Activated T-cell treated with anti-CD3 and anti-CD28 coated beads for 4 hours (primary cell): ENCODE data around the gene UTF1.

Source experiments
- DNase-seq: peaks from one replicate; pipeline ENCODE4 v3.0.0-alpha.2; 2020

UTF1 gene

DNA sequence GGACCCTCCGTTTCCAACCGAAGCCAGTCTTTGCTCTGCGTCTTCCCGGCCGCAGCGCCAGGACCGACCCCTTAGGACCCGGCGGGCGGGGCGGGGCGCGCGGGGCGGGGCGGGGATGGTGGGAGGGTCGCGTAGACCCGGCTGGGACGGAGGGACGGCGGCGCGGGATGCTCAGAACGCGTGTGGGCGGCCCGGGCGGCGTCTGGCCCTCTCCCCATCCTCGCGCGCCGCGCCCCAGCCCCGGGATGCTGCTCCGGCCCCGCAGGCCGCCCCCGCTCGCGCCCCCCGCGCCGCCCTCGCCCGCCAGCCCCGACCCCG, at the start of gene UTF1:
Gene UTF1 (plus strand): TSS at position 174 of the 318 bp plus-strand sequence. CDS start 72 bp downstream, at position 246.
- DNase-seq: no peak

DNA sequence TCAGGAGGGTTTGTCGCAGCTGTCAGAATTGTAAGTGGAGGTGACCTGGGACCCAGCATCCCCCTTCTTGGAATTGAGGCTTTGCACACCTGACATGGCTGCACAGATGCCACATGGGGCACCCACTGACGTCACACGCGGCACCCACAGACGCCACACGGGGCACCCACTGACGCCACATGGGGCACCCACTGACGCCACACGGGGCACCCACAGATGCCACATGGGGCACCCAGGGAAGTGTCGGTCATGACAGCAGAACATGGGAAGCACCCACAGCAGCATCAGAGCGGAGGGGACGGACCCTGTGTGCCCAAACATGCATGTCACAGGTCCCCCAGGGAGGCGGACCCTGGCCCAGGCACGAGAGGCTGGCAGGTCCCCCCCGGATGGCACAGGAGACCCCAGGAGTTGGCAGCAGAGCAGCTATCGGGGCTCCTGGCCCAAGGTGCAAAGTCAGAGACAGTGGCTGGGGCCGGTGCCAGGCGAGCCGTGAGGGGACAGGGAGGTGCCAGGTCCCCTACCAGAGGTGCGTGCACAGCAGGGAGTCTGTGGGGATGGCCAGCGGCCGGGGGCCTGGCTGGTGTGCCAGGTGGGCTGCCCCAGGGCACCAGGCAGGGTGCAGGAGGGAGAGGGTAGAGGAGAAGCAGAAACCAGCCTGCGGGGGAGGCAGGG, 48.9 kb upstream of the UTF1 start:
- DNase-seq: no peak

- no peak for DNase-seq
These were observed 47.8 kb upstream of the UTF1 start for GRCh38 chr10:133182190-133182589.

DNA sequence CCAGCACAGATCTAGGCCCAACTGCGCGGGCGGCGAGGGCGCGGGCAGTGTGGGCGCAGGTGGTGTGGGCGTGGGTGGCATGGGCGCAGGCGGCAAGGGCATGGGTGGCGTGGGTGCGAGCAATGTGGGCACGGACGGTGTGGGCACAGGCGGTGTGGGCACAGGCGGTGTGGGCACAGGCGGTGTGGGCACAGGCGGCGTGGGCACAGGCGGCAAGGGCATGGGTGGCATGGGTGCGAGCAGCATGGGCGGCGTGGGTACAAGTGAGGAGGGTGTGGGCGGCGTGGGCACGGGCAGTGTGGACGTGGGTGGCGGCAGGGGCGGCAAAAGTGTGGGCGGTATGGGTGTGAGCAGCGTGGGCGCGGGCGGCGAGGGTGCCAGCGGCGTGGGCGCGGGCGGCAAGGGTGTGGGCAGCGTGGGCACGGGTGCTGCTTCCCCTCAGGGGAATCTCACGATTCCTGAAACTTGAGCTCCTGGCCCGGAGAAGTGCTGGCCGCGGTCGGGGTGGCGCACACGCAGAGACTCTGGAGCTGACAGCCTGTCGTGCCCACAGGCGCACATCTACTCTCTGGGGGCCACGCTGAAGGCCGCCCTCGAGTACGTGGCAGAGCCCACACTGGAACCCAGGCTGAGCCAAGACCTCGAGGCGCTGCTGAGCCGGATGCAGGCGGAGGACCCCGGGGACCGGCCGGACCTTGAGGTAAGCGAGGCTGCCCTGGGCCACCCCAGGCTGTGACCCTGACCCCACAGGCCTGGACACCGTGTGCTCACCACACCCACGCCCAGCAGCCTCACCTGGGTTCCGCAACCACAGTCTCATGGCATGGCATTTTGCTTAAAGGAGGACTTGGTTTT, 47.0 kb upstream of the UTF1 start:
- DNase-seq: no peak

DNA sequence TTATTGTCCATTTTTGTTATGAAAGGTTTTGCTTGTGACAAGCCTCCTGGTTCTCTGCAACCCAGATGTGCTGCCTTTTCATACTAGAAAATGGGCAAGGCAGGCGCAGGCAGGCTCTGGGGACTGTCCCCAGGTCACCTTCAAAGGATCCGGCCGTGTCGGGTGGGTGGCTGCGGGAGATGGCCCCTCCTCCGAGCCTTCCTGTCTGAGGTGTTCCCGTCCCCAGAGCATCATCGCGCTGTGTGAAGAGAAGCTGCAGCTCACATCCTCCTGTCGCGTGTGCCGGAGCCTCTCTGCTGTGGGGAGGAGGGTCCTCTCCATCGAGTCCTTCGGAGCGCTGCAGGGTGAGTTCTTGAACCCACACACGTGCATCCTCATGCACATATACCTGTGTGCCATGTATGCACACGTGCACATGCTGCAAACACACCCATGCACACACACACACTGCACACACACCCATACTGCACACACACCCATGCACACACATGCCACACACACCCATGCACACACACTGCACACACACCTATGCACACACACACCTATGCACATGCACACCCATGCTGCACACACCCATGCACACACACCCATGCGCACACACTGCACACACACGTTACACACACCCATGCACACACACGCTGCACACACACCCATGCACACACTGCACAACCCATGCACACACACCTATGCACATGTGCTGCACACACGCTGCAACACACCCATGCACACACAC, 46.2 kb upstream of the UTF1 start:
- DNase-seq: no peak

- DNase-seq: no peak
These were observed 45.3 kb upstream of the UTF1 start for GRCh38 chr10:133184591-133185244.

DNA sequence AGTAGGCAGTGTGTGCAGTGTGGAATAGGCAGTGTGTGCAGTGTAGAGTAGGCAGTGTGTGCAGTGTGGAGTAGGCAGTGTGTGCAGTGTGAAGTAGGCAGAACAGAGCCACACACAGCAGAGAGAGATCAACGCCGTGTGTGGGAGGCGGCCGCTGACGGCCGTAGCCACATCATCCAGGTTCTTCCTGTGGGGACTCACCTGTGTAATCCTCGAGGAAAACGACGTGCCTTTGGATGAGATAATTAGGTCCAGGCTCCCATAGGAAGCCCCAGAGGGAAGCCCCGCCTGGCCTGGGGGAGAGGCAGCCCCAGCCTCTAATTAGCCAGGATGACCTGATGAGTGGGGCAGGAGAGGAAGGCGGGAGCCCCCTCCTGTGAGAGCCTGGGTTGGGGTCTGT, 44.6 kb upstream of the UTF1 start:
- no peak for DNase-seq

DNA sequence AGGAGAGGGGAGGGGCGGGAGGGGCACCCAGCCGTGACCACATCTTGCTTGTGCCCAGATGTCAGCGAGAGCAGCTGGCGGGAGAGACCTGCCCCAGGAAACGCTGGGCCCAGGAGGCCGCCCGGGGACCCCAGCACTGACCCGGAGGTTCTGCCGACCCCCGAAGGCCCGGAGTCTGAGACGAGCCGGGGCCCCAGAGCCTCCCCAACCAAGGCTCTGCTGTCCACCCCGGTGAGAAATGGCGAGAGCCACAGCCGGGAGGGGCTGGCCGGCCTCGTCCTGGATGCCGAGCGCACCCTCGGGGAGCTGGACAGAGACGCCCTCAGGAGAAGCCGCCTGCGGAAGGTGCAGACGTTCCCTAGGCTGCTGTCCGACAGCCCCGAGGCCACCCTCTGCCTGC, 44.1 kb upstream of the UTF1 start:
- no peak for DNase-seq

DNA sequence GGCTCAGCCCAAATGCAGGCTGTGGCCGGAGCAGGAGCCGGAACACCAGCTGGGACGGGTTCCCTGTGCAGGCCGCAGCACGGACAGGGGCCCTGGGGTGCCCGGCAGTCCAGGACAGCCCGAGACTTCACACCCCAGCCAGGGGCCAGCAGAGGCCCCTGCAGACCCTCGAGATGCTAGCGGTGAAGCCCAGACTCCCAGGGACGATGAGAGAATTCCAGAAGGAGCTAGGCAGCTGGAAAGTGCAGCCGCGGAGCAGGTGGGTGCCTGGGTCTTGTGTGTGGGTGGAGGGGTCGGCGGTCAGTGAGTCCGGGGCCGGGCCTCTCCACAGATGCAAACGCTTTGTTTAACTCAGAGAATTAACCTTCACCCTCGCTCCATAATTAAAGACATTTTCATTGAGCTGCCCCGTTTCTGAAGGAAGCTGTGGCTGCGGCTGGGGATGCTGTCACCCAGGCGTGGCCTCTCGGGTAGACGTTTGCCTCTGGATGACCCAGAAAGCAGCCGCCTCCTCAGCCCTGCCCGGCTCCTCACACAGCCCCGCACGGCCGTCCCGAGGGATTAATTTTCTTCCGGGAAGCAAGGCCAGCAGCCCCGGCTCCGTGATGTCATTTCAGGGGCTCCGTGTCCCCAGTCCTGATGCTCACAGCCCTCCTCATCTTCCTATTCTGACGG, 43.5 kb upstream of the UTF1 start:
- no peak for DNase-seq

GRCh38 chr10:133187091-133187905, 42.7 kb upstream of the UTF1 start:
- DNase-seq: no peak

DNA sequence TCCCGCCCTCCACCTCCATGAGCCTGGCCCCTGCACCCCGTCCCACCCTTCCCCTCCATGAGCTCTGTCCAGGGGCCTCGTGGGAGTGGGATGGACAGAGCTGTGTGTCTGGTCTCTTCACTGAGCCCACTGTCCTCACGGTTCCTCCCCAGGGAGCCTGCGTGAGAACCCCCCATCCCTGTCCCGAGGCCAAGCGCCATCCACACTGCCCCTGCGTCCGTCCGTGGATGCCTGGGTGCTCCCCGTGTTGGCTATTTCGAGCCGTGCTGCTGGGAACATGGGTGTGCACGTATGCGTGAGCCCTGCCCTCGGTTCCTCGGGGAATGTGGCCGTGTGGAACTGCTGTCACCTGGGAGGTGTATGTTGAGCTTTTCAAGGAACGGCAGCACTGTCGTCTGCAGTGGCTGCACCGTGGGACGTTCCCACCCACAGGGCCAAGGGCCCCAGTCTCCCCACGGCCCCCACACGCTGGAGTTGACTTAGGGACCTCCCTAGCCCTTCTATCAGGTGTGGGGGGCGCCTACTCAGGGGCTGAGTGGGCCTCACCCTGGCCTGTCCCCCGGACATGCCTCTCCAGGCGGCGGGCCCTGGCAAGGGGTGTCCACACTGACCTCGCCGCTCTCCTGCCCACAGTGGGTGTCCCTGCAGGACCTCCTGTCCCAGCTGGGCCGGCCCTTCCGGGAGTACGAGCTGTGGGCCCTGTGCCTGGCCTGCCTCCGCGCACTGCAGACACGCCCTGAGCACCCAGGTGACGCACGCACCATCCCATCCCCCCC, 41.9 kb upstream of the UTF1 start:
- no peak for DNase-seq

- no peak for DNase-seq
These were observed 40.8 kb upstream of the UTF1 start for GRCh38 chr10:133189256-133189655.

DNA sequence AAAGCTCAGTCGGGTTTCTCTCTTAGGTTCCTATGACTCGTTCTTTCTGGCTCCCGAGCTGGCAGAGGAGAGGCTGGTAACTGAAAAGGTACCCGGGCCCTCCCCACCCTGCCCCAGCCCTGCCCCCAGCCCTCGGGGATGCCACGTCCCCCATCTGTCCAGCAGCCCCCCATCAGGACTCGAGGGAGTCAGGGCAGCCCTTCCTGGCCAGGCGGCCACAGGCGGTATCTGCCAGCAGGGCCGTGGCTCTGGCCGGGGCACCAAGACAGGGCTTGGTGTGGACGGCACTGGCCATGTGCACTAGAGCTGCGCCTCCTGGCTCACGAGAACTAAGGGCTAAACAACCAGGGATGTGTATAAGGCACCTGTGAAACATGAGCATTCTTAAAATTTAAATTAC, 40.3 kb upstream of the UTF1 start:
- DNase-seq: no peak

DNA sequence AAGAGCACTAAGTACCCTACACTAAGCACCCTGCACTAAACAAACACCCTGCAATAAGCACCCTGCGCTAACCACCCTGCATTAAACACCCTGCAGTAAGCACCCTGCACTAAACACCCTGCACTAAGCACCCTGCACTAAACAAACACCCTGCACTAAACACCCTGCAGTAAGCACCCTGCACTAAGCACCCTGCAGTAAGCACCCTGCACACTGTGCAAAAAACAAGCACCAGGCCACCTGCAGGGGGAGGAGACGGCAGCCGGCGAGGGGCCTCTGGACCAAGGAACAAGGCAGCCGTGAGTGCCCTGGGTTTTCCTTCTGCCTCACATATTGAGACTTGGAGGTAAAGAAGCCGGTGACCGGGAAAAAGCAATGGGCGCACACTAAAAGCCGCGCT, 39.8 kb upstream of the UTF1 start:
- no peak for DNase-seq

- no peak for DNase-seq
These were observed 38.4 kb upstream of the UTF1 start for GRCh38 chr10:133191651-133192050.

- no peak for DNase-seq
These were observed 35.9 kb upstream of the UTF1 start for GRCh38 chr10:133194151-133194550.

- no peak for DNase-seq
These were observed 34.9 kb upstream of the UTF1 start for GRCh38 chr10:133195096-133195495.

DNA sequence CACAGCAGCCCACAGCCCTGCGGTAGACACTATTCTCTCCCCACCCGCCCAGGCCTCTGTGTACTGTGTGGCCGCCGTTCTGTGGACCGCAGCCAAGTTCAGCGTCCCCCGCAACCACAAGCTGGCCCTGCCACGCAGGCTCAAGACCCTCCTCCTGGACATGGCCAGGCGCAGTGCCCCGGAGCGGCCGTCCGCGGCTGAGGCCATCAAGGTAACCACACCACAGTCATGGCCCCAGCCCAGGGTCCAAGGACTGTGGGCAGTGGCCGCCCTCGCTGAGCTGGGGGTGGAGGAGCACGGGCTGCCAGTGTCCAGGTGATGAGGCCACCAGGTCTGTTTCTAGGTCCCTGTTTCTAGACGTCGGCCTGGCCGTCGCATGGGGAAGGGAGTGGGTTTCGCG, 34.4 kb upstream of the UTF1 start:
- DNase-seq: no peak

GRCh38 chr10:133196221-133196915, 33.6 kb upstream of the UTF1 start:
- DNase-seq: no peak
